Measurements from ENCODE around the gene CHEK2. TPM values are rescaled to one million over a fixed set of nuclear protein-coding genes. Genes with fewer than 3 reads are reported as not detected.

Gene CHEK2
- total RNA-seq (10 to 100 TPM in 4 of 7 donors, 1 to 10 TPM in 3; 4.1 to 18.2 (median 10.1) TPM), polyA plus RNA-seq (10 to 100 TPM; 10.2 to 10.5 TPM)
- long read RNA-seq, donor 1, transcript CHEK2-225 (11 exons, 1,337 nt) = major isoform, 14 of 59 reads
- long read RNA-seq, donor 1, transcript CHEK2-208 (15 exons, 1,844 nt) = minor isoform, 8 of 59 reads
- long read RNA-seq, donor 1, partial matches to known transcripts = 23 of 59 reads
- long read RNA-seq, donor 1, other reads (novel, unspliced or antisense) = 14 of 59 reads
- long read RNA-seq, donor 2, transcript CHEK2-208 (15 exons, 1,844 nt) = major isoform, 7 of 49 reads
- long read RNA-seq, donor 2, partial matches to known transcripts = 40 of 49 reads
- long read RNA-seq, donor 2, other reads (novel, unspliced or antisense) = 0 of 49 reads
- long read RNA-seq, donor 3, partial matches to known transcripts = 4 of 20 reads
- long read RNA-seq, donor 3, other reads (novel, unspliced or antisense) = 8 of 20 reads

- no peaks in the 10 kb centered on the region for H3K36me3 ChIP-seq
- intact Hi-C loops (cut with DNase I) = no loop called here
- TF ChIP-seq CTCF (IDR thresholded peaks at IDR 0.05) (peak in 2 of 3 donors; percentile 24 to 43), EP300 (IDR thresholded peaks at IDR 0.05) (no peak), POLR2A (IDR thresholded peaks at IDR 0.05) (peak; percentile 82)
- H3K9me3 ChIP-seq = no peaks in the 10 kb centered on the region
- no peaks in the 10 kb centered on the region for H3K27me3 ChIP-seq
- DNase-seq = peak; percentile 97 to 99 (median 98)
- H3K4me1 ChIP-seq (ENCODE audit: insufficient read depth) = no peaks in the 10 kb centered on the region
- H3K4me3 ChIP-seq = peak within 1 kb of the TSS; percentile 98
- 0 to 1% (median 0%) methylated on average over 51 to 54 of the region's 54 CpGs for WGBS, 3 donors
- peak within 1 kb of the TSS; percentile 95 to 98 for H3K27ac ChIP-seq
These were observed at the start of gene CHEK2, which contains the start of gene HSCB for GRCh38 chr22:28741785-28742561. TSS of gene CHEK2 (minus strand) at chr22:28741820. CDS start at chr22:28734721, 7,099 bp downstream. TSS of gene HSCB (plus strand) at chr22:28742039. CDS start at chr22:28742096, 57 bp downstream.

GRCh38 chr22:28791124-28791523 is 49.5 kb upstream of the CHEK2 start:
- intact Hi-C loops (cut with DNase I) = no loop called here
- Histone ChIP-seq H3K27ac (no peak overlapping the region), H3K27me3 (no peaks in the 10 kb centered on the region), H3K36me3 (no peaks in the 10 kb centered on the region), H3K4me1 (ENCODE audit: insufficient read depth) (no peaks in the 10 kb centered on the region), H3K4me3 (no peak overlapping the region), H3K9me3 (no peaks in the 10 kb centered on the region)
- no peak for TF ChIP-seq CTCF (IDR thresholded peaks at IDR 0.05)
- TF ChIP-seq POLR2A (IDR thresholded peaks at IDR 0.05) = no peak
- TF ChIP-seq EP300 (IDR thresholded peaks at IDR 0.05) = no peak
- WGBS, 3 donors = 91 to 96% (median 95%) methylated on average over 5 of the region's 5 CpGs
- DNase-seq = no peak

GRCh38 chr22:28788601-28789000 is 47.0 kb upstream of the CHEK2 start:
- TF ChIP-seq EP300 (IDR thresholded peaks at IDR 0.05) (no peak), POLR2A (IDR thresholded peaks at IDR 0.05) (no peak), CTCF (IDR thresholded peaks at IDR 0.05) (no peak)
- 15 to 37% (median 26%) methylated on average over 3 of the region's 3 CpGs for WGBS, 3 donors
- no peak overlapping the region for H3K4me3 ChIP-seq
- no peak for DNase-seq
- no peaks in the 10 kb centered on the region for H3K4me1 ChIP-seq (ENCODE audit: insufficient read depth)
- intact Hi-C loops (cut with DNase I) = no loop called here
- no peaks in the 10 kb centered on the region for H3K27me3 ChIP-seq
- H3K27ac ChIP-seq = no peak overlapping the region
- H3K9me3 ChIP-seq = no peaks in the 10 kb centered on the region
- H3K36me3 ChIP-seq = no peaks in the 10 kb centered on the region

GRCh38 chr22:28783786-28784671 is 42.4 kb upstream of the CHEK2 start:
- no peak overlapping the region for H3K27ac ChIP-seq
- DNase-seq = no peak
- no peaks in the 10 kb centered on the region for H3K4me1 ChIP-seq (ENCODE audit: insufficient read depth)
- H3K4me3 ChIP-seq = no peak overlapping the region
- intact Hi-C loops (cut with DNase I) = no loop called here
- 71 to 84% (median 82%) methylated on average over 4 of the region's 4 CpGs for WGBS, 3 donors
- TF ChIP-seq EP300 (IDR thresholded peaks at IDR 0.05) (no peak), CTCF (IDR thresholded peaks at IDR 0.05) (no peak), POLR2A (IDR thresholded peaks at IDR 0.05) (no peak)
- H3K36me3 ChIP-seq = no peaks in the 10 kb centered on the region
- no peaks in the 10 kb centered on the region for H3K27me3 ChIP-seq
- no peaks in the 10 kb centered on the region for H3K9me3 ChIP-seq

All from ovary (tissue), 10 donors.